GM12878 (cell line): ENCODE results near the gene SOSTDC1.

Experiments used
- FOS ChIP-seq: IDR thresholded peaks from 3 replicates; pipeline ENCODE4 v1.6.1; 2011; ENCODE audit warnings: borderline replicate concordance; ENCODE audit not compliant: insufficient read length; ENCODE audit errors: extremely low read depth
- POLR2AphosphoS5 ChIP-seq: IDR thresholded peaks from 2 replicates; pipeline ENCODE4 v1.6.1; 2011; ENCODE audit warnings: mild to moderate bottlenecking, low read length, inconsistent platforms
- RAD51 ChIP-seq: fragments of 450-650 bp; IDR thresholded peaks from 2 replicates; pipeline ENCODE4 v1.6.1; 2016; ENCODE audit warnings: moderate library complexity, mild to moderate bottlenecking, inconsistent platforms
- ZNF274 ChIP-seq: IDR thresholded peaks from one replicate; pipeline ENCODE4 v1.8.0; 2011; ENCODE audit not compliant: insufficient read length, insufficient read depth
- TF ChIP-seq, protein P1 (sequence below): IDR thresholded peaks from 2 replicates; pipeline ENCODE4 v1.6.1; 2012; ENCODE audit warnings: improper control_type of control experiment, low read depth, low read length; ENCODE audit not compliant: insufficient replicate concordance
- TF ChIP-seq, protein P2 (sequence below): IDR thresholded peaks from 2 replicates; pipeline ENCODE4 v1.6.1; 2011; ENCODE audit warnings: low read depth, low read length, improper control_type of control experiment, borderline replicate concordance
- TF ChIP-seq, protein P3 (sequence below), 3 experiments: IDR thresholded peaks in 2 of 3; conservative IDR thresholded peaks in 1 of 3; 2 replicates each; pipeline ENCODE4 v1.5.1; 2011; ENCODE audit warnings: low read depth in 3 of 3, low read length in 3 of 3, mild to moderate bottlenecking in 3 of 3, control low read depth in 2 of 3, moderate library complexity in 2 of 3, inconsistent platforms in 1 of 3, mixed read lengths in 1 of 3; ENCODE audit not compliant: control insufficient read depth in 2 of 3, insufficient read depth in 1 of 3; ENCODE audit errors: extremely low read depth in 1 of 3
- TF ChIP-seq, protein P4 (sequence below): fragments of 450-650 bp; IDR thresholded peaks from 2 replicates; pipeline ENCODE4 v1.6.1; 2017; ENCODE audit warnings: antibody characterized with exemption, mild to moderate bottlenecking, moderate library complexity
- TF ChIP-seq, protein P5 (sequence below): IDR thresholded peaks from 2 replicates; pipeline ENCODE4 v1.6.1; 2011; ENCODE audit warnings: borderline replicate concordance, low read depth, mild to moderate bottlenecking, moderate library complexity, mixed read lengths, low read length; ENCODE audit not compliant: insufficient read depth; ENCODE audit errors: extremely low read length
- TF ChIP-seq, protein P6 (sequence below): fragments of 450-650 bp; IDR thresholded peaks from 2 replicates; pipeline ENCODE4 v1.6.1; 2016; ENCODE audit warnings: mild to moderate bottlenecking, moderate library complexity, borderline replicate concordance
- TF ChIP-seq, protein P7 (sequence below): IDR thresholded peaks from 2 replicates; pipeline ENCODE4 v1.6.1; 2012; ENCODE audit warnings: low read length, inconsistent platforms

DNA sequence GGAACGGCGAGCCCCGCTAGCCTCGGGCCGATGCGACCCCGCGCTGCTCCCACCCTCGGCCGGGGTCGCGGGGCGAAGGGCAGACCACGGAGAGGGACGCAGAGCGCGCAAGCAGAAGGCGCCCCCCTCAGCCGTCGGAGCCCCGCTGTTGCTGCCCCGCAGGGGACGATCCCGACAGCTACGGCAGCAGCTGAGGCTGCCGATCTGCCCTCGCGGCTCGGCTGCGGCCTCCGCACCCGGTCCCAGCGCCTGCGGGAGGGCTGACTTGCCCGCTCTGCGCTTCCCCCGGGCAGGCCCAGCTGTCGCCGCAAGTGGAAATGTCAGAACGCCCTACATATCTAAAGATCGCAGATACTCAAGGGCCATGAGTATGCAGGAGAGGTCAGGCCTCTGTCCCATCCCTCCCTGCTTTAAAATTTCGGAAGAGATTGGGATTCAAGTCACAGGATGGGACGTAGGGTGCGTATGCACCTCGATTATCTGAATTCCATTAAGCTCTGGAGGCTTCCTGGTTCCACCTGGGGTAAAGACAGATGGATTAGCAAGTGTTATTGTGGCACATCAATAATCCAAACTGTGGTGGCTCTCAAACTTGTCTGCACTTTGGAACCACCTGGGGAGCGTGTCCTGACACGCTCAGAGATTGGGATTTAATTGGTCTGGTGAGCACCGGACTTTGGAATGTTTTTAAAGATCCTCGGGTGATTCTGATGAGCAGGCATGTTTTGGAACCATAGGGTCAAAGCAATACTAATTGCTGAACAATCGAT is 44.0 kb downstream of the SOSTDC1 start, which contains the start of gene CRPPA:
- TF ChIP-seq RAD51 = no peak
- TF ChIP-seq, protein P1, sequence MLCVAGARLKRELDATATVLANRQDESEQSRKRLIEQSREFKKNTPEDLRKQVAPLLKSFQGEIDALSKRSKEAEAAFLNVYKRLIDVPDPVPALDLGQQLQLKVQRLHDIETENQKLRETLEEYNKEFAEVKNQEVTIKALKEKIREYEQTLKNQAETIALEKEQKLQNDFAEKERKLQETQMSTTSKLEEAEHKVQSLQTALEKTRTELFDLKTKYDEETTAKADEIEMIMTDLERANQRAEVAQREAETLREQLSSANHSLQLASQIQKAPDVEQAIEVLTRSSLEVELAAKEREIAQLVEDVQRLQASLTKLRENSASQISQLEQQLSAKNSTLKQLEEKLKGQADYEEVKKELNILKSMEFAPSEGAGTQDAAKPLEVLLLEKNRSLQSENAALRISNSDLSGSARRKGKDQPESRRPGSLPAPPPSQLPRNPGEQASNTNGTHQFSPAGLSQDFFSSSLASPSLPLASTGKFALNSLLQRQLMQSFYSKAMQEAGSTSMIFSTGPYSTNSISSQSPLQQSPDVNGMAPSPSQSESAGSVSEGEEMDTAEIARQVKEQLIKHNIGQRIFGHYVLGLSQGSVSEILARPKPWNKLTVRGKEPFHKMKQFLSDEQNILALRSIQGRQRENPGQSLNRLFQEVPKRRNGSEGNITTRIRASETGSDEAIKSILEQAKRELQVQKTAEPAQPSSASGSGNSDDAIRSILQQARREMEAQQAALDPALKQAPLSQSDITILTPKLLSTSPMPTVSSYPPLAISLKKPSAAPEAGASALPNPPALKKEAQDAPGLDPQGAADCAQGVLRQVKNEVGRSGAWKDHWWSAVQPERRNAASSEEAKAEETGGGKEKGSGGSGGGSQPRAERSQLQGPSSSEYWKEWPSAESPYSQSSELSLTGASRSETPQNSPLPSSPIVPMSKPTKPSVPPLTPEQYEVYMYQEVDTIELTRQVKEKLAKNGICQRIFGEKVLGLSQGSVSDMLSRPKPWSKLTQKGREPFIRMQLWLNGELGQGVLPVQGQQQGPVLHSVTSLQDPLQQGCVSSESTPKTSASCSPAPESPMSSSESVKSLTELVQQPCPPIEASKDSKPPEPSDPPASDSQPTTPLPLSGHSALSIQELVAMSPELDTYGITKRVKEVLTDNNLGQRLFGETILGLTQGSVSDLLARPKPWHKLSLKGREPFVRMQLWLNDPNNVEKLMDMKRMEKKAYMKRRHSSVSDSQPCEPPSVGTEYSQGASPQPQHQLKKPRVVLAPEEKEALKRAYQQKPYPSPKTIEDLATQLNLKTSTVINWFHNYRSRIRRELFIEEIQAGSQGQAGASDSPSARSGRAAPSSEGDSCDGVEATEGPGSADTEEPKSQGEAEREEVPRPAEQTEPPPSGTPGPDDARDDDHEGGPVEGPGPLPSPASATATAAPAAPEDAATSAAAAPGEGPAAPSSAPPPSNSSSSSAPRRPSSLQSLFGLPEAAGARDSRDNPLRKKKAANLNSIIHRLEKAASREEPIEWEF = no peak
- TF ChIP-seq, protein P2, sequence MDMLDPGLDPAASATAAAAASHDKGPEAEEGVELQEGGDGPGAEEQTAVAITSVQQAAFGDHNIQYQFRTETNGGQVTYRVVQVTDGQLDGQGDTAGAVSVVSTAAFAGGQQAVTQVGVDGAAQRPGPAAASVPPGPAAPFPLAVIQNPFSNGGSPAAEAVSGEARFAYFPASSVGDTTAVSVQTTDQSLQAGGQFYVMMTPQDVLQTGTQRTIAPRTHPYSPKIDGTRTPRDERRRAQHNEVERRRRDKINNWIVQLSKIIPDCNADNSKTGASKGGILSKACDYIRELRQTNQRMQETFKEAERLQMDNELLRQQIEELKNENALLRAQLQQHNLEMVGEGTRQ = no peak
- TF ChIP-seq, protein P3, sequence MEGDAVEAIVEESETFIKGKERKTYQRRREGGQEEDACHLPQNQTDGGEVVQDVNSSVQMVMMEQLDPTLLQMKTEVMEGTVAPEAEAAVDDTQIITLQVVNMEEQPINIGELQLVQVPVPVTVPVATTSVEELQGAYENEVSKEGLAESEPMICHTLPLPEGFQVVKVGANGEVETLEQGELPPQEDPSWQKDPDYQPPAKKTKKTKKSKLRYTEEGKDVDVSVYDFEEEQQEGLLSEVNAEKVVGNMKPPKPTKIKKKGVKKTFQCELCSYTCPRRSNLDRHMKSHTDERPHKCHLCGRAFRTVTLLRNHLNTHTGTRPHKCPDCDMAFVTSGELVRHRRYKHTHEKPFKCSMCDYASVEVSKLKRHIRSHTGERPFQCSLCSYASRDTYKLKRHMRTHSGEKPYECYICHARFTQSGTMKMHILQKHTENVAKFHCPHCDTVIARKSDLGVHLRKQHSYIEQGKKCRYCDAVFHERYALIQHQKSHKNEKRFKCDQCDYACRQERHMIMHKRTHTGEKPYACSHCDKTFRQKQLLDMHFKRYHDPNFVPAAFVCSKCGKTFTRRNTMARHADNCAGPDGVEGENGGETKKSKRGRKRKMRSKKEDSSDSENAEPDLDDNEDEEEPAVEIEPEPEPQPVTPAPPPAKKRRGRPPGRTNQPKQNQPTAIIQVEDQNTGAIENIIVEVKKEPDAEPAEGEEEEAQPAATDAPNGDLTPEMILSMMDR (IDR thresholded peaks at IDR 0.05 in 2 of 3, conservative IDR thresholded peaks at IDR 0.05 in 1 of 3; ENCODE audit: control insufficient read depth in 2 of 3, extremely low read depth in 1 of 3, insufficient read depth in 1 of 3, low read depth in 3 of 3, low read length in 3 of 3) = no peak
- TF ChIP-seq, protein P4, sequence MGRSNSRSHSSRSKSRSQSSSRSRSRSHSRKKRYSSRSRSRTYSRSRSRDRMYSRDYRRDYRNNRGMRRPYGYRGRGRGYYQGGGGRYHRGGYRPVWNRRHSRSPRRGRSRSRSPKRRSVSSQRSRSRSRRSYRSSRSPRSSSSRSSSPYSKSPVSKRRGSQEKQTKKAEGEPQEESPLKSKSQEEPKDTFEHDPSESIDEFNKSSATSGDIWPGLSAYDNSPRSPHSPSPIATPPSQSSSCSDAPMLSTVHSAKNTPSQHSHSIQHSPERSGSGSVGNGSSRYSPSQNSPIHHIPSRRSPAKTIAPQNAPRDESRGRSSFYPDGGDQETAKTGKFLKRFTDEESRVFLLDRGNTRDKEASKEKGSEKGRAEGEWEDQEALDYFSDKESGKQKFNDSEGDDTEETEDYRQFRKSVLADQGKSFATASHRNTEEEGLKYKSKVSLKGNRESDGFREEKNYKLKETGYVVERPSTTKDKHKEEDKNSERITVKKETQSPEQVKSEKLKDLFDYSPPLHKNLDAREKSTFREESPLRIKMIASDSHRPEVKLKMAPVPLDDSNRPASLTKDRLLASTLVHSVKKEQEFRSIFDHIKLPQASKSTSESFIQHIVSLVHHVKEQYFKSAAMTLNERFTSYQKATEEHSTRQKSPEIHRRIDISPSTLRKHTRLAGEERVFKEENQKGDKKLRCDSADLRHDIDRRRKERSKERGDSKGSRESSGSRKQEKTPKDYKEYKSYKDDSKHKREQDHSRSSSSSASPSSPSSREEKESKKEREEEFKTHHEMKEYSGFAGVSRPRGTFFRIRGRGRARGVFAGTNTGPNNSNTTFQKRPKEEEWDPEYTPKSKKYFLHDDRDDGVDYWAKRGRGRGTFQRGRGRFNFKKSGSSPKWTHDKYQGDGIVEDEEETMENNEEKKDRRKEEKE = no peak
- no peak for TF ChIP-seq ZNF274
- TF ChIP-seq, protein P5, sequence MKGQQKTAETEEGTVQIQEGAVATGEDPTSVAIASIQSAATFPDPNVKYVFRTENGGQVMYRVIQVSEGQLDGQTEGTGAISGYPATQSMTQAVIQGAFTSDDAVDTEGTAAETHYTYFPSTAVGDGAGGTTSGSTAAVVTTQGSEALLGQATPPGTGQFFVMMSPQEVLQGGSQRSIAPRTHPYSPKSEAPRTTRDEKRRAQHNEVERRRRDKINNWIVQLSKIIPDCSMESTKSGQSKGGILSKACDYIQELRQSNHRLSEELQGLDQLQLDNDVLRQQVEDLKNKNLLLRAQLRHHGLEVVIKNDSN = no peak
- TF ChIP-seq, protein P6, sequence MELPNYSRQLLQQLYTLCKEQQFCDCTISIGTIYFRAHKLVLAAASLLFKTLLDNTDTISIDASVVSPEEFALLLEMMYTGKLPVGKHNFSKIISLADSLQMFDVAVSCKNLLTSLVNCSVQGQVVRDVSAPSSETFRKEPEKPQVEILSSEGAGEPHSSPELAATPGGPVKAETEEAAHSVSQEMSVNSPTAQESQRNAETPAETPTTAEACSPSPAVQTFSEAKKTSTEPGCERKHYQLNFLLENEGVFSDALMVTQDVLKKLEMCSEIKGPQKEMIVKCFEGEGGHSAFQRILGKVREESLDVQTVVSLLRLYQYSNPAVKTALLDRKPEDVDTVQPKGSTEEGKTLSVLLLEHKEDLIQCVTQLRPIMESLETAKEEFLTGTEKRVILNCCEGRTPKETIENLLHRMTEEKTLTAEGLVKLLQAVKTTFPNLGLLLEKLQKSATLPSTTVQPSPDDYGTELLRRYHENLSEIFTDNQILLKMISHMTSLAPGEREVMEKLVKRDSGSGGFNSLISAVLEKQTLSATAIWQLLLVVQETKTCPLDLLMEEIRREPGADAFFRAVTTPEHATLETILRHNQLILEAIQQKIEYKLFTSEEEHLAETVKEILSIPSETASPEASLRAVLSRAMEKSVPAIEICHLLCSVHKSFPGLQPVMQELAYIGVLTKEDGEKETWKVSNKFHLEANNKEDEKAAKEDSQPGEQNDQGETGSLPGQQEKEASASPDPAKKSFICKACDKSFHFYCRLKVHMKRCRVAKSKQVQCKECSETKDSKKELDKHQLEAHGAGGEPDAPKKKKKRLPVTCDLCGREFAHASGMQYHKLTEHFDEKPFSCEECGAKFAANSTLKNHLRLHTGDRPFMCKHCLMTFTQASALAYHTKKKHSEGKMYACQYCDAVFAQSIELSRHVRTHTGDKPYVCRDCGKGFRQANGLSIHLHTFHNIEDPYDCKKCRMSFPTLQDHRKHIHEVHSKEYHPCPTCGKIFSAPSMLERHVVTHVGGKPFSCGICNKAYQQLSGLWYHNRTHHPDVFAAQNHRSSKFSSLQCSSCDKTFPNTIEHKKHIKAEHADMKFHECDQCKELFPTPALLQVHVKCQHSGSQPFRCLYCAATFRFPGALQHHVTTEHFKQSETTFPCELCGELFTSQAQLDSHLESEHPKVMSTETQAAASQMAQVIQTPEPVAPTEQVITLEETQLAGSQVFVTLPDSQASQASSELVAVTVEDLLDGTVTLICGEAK = no peak
- no peak for TF ChIP-seq POLR2AphosphoS5
- TF ChIP-seq, protein P7, sequence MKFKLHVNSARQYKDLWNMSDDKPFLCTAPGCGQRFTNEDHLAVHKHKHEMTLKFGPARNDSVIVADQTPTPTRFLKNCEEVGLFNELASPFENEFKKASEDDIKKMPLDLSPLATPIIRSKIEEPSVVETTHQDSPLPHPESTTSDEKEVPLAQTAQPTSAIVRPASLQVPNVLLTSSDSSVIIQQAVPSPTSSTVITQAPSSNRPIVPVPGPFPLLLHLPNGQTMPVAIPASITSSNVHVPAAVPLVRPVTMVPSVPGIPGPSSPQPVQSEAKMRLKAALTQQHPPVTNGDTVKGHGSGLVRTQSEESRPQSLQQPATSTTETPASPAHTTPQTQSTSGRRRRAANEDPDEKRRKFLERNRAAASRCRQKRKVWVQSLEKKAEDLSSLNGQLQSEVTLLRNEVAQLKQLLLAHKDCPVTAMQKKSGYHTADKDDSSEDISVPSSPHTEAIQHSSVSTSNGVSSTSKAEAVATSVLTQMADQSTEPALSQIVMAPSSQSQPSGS = no peak
- no peak for TF ChIP-seq FOS
